Lower lobe of right lung (tissue), 2 donors: Measurements from ENCODE around the gene CASZ1. TPM values are rescaled to one million over a fixed set of nuclear protein-coding genes. Genes with fewer than 3 reads are reported as not detected.

ENCODE experiments used
- ATAC-seq, 2 donors: fragments of 200-7000 bp; cut with Tn5 transposase; one replicate each; pipeline ENCODE4 v1.9.1; 2020 to 2022; ENCODE audit warnings: mild to moderate bottlenecking in 2 of 2, moderate library complexity in 2 of 2
- DNase-seq: peaks from one replicate; pipeline ENCODE4 v3.0.0-alpha.2; 2020
- H3K27ac ChIP-seq: fragments of 200-600 bp; one replicate; pipeline ENCODE4 v1.8.0; 2022
- H3K27me3 ChIP-seq: fragments of 200-600 bp; one replicate; pipeline ENCODE4 v1.8.0; 2022; ENCODE audit warnings: low read depth
- H3K36me3 ChIP-seq: fragments of 200-600 bp; one replicate; pipeline ENCODE4 v1.8.0; 2022; ENCODE audit warnings: mild to moderate bottlenecking
- H3K4me1 ChIP-seq: fragments of 200-600 bp; one replicate; pipeline ENCODE4 v1.8.0; 2022
- H3K4me3 ChIP-seq: fragments of 200-600 bp; one replicate; pipeline ENCODE4 v1.8.0; 2022; ENCODE audit warnings: mild to moderate bottlenecking
- H3K9me3 ChIP-seq: fragments of 200-600 bp; one replicate; pipeline ENCODE4 v1.8.0; 2022
- CTCF ChIP-seq: fragments of 200-600 bp; IDR thresholded peaks from one replicate; pipeline ENCODE4 v1.8.0; 2022; ENCODE audit warnings: antibody characterized with exemption, mild to moderate bottlenecking
- intact Hi-C: fragments of 100-400 bp; cut with DNase I; formaldehyde crosslinking; loops from one replicate; pipeline ENCODE4 v1.11.0; 2022
- total RNA-seq: library from RNA; stranded (reverse); fragmentation: NEBNext Ultra II Directional; extraction: Animal tissue kit (Norgen Biotek cat#: 25700); gene quantifications from one replicate; pipeline ENCODE4 v1.2.1, GENCODE V29; 2021
- donor health status: DM: no; HTN: yes; CAD: no; lungs with severe emphysema.

CASZ1 gene
- total RNA-seq, 1 donor from 2014 or later, result 47.5 TPM

DNA sequence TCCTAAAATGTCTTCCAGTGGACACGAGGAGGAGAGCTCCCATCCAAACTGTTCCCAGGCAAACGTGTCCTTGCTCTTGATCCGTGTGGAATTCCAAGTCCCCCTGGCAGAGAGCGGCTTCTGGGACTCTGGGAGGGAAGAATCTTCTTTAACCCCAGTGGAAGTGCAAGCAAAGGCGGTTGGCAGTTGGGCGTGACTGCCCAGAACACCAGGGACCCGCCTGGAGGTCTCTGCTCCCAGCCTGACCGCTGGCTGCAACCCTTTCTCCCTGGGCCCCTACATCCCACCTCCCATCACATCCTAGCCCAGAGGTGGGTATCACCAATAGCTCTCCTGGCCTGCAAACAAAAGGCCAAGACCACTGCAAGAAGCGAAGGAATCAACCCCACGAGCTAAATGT, 17.8 kb downstream of the CASZ1 start:
- Histone ChIP-seq H3K4me3 (no peak overlapping the region), H3K27me3 (no peaks in the 10 kb centered on the region), H3K9me3 (no peaks in the 10 kb centered on the region), H3K36me3 (no peaks in the 10 kb centered on the region), H3K27ac (no peak overlapping the region), H3K4me1 (peaks cover 18% of the 10 kb centered on the region)
- intact Hi-C loops, result no loop called here
- DNase-seq, result peak; percentile 27
- no peak for TF ChIP-seq CTCF
- ATAC-seq, result no peak

DNA sequence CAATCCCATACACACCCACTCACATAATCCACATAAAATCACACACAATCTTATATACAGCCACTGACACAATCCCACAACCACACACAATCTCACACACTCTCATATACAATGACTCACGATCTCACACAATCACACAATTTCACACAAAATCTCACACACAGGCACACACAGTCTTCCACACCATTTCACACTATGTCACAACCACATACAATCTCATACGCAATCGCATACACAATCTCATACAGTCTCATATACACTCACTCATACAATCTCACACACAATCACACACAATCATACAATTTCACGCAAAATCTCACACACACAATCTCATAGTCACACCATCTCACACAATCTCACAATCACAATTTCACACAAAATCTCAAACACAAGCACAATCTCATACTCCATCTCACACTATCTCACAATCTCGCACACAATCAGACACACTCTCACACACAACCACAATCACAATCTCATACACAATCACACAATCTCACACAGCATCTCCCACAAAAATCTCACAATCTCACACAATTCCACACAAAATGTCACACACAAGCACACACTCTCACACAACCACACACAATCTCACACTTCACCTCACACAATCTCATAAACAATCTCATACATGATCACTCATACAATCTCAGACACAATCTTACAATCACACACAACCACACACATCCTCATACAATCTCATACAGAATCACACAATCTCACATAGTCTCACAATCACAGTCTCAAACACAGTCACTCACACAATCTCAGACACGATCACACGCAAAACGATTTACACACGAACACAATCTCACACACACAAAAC, 18.5 kb downstream of the CASZ1 start:
- intact Hi-C loops, result no loop called here
- Histone ChIP-seq H3K9me3 (no peaks in the 10 kb centered on the region), H3K36me3 (no peaks in the 10 kb centered on the region), H3K4me3 (no peak overlapping the region), H3K4me1 (peaks cover 18% of the 10 kb centered on the region), H3K27ac (no peak overlapping the region), H3K27me3 (no peaks in the 10 kb centered on the region)
- DNase-seq (no peak), ATAC-seq (no peak)
- no peak for TF ChIP-seq CTCF

- no peak for ATAC-seq
- intact Hi-C loops, result no loop called here
- H3K4me1 ChIP-seq, result peaks cover 18% of the 10 kb centered on the region
- no peak overlapping the region for H3K4me3 ChIP-seq
- H3K27me3 ChIP-seq, result no peaks in the 10 kb centered on the region
- H3K9me3 ChIP-seq, result no peaks in the 10 kb centered on the region
- H3K36me3 ChIP-seq, result no peaks in the 10 kb centered on the region
- H3K27ac ChIP-seq, result no peak overlapping the region
- peak; percentile 30 for DNase-seq
- no peak for TF ChIP-seq CTCF
These were observed 20.1 kb downstream of the CASZ1 start for GRCh38 chr1:10776190-10776905.

GRCh38 chr1:10775763-10776162, 20.7 kb downstream of the CASZ1 start:
- H3K27ac ChIP-seq, result no peak overlapping the region
- H3K36me3 ChIP-seq, result no peaks in the 10 kb centered on the region
- no peaks in the 10 kb centered on the region for H3K27me3 ChIP-seq
- peak; percentile 15 for DNase-seq
- no peak overlapping the region for H3K4me3 ChIP-seq
- no peaks in the 10 kb centered on the region for H3K9me3 ChIP-seq
- intact Hi-C loops, result no loop called here
- ATAC-seq, result no peak
- H3K4me1 ChIP-seq, result peaks cover 18% of the 10 kb centered on the region
- no peak for TF ChIP-seq CTCF

DNA sequence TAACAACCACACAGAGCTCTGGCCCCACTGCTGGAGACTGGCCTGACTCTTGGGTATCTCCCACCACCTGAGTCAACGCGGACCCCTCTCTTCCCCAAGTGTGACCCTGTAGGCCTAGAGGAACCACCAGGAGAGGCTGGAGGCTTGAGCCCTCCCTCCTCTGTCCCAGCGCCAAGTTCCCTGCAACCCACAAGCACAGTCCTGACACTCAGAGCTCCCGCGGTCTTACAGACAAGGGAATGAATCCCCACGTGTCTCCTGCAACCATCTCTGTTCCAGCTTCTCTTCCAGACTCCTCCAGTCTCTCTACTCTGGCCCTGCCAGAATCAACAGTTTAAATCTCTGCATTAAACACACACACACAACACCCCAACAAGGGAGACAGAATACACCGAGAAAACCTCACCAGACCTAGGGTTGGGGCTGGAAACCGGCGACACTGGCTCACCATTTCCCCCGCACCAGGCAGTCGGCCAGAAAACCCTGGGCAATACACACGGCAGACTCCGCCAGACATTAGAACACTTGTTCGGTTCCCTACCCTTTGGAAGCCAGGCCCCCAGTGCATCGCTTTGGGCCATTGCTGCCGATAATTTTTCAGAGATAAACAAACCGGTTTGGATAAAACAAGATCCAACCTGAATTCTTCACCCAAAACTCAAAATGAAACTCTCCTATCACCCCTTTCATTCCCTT, 21.7 kb downstream of the CASZ1 start:
- Histone ChIP-seq H3K36me3 (no peaks in the 10 kb centered on the region), H3K27me3 (no peaks in the 10 kb centered on the region), H3K9me3 (no peaks in the 10 kb centered on the region), H3K4me3 (no peak overlapping the region), H3K4me1 (peaks cover 12% of the 10 kb centered on the region), H3K27ac (no peak overlapping the region)
- intact Hi-C loops, result no loop called here
- ATAC-seq, result no peak
- peak; percentile 30 for DNase-seq
- no peak for TF ChIP-seq CTCF
